NCI-H146 treated with DMSO at 0.1 percent for 48 hours (cell line): ENCODE measurements around the gene AOPEP.

ENCODE experiments used
- DNase-seq: peaks from one replicate; lab custom pipeline; 2025; ENCODE audit not compliant: unreplicated experiment; lab: John Stamatoyannopoulos, UW

AOPEP gene

GRCh38 chr9:95075700-95076099 is 349.2 kb downstream of the AOPEP start:
- DNase-seq = no peak

GRCh38 chr9:95076696-95077052 is 350.2 kb downstream of the AOPEP start:
- DNase-seq = no peak

GRCh38 chr9:95077053-95077765 is 350.7 kb downstream of the AOPEP start:
- no peak for DNase-seq

GRCh38 chr9:95077766-95078370 is 351.4 kb downstream of the AOPEP start:
- DNase-seq = no peak

- DNase-seq = no peak
Measured at GRCh38 chr9:95078511-95078910, 352.0 kb downstream of the AOPEP start.

GRCh38 chr9:95078939-95079338 is 352.4 kb downstream of the AOPEP start:
- DNase-seq = no peak

- no peak for DNase-seq
Measured at GRCh38 chr9:95079461-95079860, 353.0 kb downstream of the AOPEP start.

- DNase-seq = no peak
Measured at GRCh38 chr9:95080961-95081647, 354.6 kb downstream of the AOPEP start.

GRCh38 chr9:95081998-95082397 is 355.5 kb downstream of the AOPEP start:
- no peak for DNase-seq

GRCh38 chr9:95082401-95083084 is 356.0 kb downstream of the AOPEP start:
- no peak for DNase-seq

GRCh38 chr9:95083086-95083768 is 356.7 kb downstream of the AOPEP start:
- DNase-seq = no peak

- no peak for DNase-seq
Measured at GRCh38 chr9:95084254-95084934, 357.9 kb downstream of the AOPEP start.

GRCh38 chr9:95085036-95085770 is 358.7 kb downstream of the AOPEP start:
- DNase-seq = no peak

- no peak for DNase-seq
Measured at GRCh38 chr9:95085861-95086563, 359.5 kb downstream of the AOPEP start.

- no peak for DNase-seq
Measured at GRCh38 chr9:95086564-95086955, 360.1 kb downstream of the AOPEP start.

GRCh38 chr9:95087659-95088242 is 361.3 kb downstream of the AOPEP start:
- DNase-seq = no peak

- DNase-seq = no peak
Measured at GRCh38 chr9:95088421-95089161, 362.1 kb downstream of the AOPEP start.
